ENCODE results near the gene THAP2. TPM values are rescaled to one million over a fixed set of nuclear protein-coding genes. Genes with fewer than 3 reads are reported as not detected.
A peak's percentile ranks its signal among the peaks of the same experiment; 100 is the strongest.
"Not testable (repeated sequence)": the region's sequence is repeated elsewhere in the genome, so short reads cannot be mapped to it uniquely, and the experiment has no call there.

The THAP2 gene
- total and polyA plus RNA-seq, 10 donors = 3.1 to 8.8 (median 5.1) TPM

GRCh38 chr12:71693126-71693525, 29.0 kb downstream of the THAP2 start:
- peak overlapping the region in 6 of 8 donors; percentile 0 to 83 (median 68) for H3K27ac ChIP-seq
- H3K4me1 ChIP-seq = peaks cover 3 to 74% (median 39%) of the 10 kb centered on the region in 6 donors
- H3K4me3 ChIP-seq = no peak overlapping the region
- TF ChIP-seq CTCF (IDR thresholded peaks at IDR 0.05 in 8 of 11, conservative IDR thresholded peaks at IDR 0.05 in 3 of 11) (no peak), POLR2A (IDR thresholded peaks at IDR 0.05) (no peak), POLR2AphosphoS5 (IDR thresholded peaks at IDR 0.05) (no peak)
- no peaks in the 10 kb centered on the region for H3K9me3 ChIP-seq
- H3K27me3 ChIP-seq (replicated peaks in 1 of 7) = no peaks in the 10 kb centered on the region
- WGBS, 5 donors = 94 to 98% (median 96%) methylated on average over 7 of the region's 7 CpGs
- DNase-seq = no peak
- H3K36me3 ChIP-seq = peaks cover 0 to 32% (median 16%) of the 10 kb centered on the region in 6 donors
- intact Hi-C loops (cut with DNase I; ENCODE audit: low total_unique reads) = no loop called here

DNA sequence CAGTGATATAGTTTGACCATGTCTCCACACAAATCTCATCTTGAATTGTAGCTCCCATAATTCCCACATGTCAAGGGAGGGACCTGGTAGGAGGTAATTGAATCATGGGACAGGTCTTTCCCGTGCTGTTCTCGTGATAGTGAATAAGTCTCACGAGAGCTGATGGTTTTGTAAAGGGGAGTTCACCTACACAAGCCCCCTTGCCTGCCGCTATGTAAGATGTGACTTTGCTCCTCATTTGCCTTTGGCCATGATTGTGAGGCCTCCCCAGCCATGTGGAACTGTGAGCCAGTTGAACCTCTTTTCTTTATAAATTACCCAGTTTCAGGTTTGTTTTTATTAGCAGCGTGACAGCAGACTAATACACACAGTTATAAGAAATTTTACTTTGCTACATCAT, 29.6 kb downstream of the THAP2 start:
- H3K4me3 ChIP-seq; H3K9me3 ChIP-seq; intact Hi-C loops (cut with DNase I; ENCODE audit: low total_unique reads); DNase-seq; H3K27me3 ChIP-seq (replicated peaks in 1 of 7): not testable (repeated sequence)
- peak overlapping the region in 7 of 8 donors; percentile 11 to 83 (median 62) for H3K27ac ChIP-seq
- peaks cover 2 to 72% (median 34%) of the 10 kb centered on the region in 6 donors for H3K4me1 ChIP-seq
- WGBS, 5 donors = 65 to 84% (median 79%) methylated on average over 5 of the region's 5 CpGs
- H3K36me3 ChIP-seq = peaks cover 0 to 37% (median 20%) of the 10 kb centered on the region in 6 donors

DNA sequence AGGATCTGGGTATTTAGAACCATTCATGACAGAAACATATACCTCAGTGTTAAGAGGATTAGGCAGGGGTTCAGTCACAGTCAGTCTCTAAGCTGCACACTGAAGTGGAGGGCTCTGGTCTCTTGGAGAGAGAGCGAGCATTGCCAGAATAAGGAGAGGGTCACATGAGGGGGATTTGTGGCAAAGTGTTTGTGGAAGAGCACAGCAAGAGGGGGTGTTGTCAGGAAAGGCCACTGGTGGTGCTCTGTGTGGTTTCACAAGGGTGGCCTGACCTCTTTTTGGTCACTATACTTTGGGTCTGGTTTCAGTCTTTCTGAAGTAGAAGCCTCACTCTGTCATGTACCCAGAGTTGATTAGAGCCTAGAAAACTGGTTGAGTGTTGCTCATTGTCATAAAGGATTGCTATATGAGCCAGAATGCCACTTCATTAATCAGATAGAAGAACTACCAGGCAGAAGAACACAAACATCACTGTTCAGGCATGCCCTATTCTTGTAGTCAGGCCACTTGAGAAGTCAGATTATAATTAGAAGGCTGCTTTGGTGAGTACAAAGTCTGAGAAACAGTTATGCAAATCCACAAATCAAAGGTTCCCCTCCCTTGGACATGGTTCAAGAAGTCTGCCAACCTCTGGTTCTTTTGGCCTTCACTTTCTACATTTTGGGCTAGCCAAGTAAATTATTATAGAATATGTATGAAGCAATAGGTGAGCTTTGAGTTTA, 30.2 kb downstream of the THAP2 start:
- Histone ChIP-seq H3K36me3 (peaks cover 0 to 43% (median 26%) of the 10 kb centered on the region in 6 donors), H3K4me1 (peaks cover 0 to 72% (median 28%) of the 10 kb centered on the region in 6 donors), H3K27me3 (replicated peaks in 1 of 7) (no peaks in the 10 kb centered on the region), H3K27ac (peak overlapping the region in 7 of 8 donors; percentile 11 to 83 (median 62)), H3K4me3 (no peak overlapping the region), H3K9me3 (no peaks in the 10 kb centered on the region)
- intact Hi-C loops (cut with DNase I; ENCODE audit: low total_unique reads) = no loop called here
- WGBS, 5 donors = 86 to 94% (median 89%) methylated on average over 1 of the region's 1 CpG
- no peak for DNase-seq
- TF ChIP-seq CTCF (IDR thresholded peaks at IDR 0.05 in 8 of 11, conservative IDR thresholded peaks at IDR 0.05 in 3 of 11) (no peak), POLR2AphosphoS5 (IDR thresholded peaks at IDR 0.05) (no peak), POLR2A (IDR thresholded peaks at IDR 0.05) (no peak)

- Histone ChIP-seq H3K4me1 (peaks cover 0 to 57% (median 19%) of the 10 kb centered on the region in 6 donors), H3K4me3 (no peak overlapping the region), H3K36me3 (peaks cover 0 to 50% (median 40%) of the 10 kb centered on the region in 6 donors), H3K27ac (no peak overlapping the region), H3K9me3 (no peaks in the 10 kb centered on the region), H3K27me3 (replicated peaks in 1 of 7) (no peaks in the 10 kb centered on the region)
- TF ChIP-seq CTCF (IDR thresholded peaks at IDR 0.05 in 8 of 11, conservative IDR thresholded peaks at IDR 0.05 in 3 of 11) = no peak
- no peak for TF ChIP-seq POLR2AphosphoS5 (IDR thresholded peaks at IDR 0.05)
- no peak for TF ChIP-seq POLR2A (IDR thresholded peaks at IDR 0.05)
- DNase-seq = no peak
- intact Hi-C loops (cut with DNase I; ENCODE audit: low total_unique reads) = no loop called here
- 93 to 100% (median 97%) methylated on average over 1 of the region's 1 CpG for WGBS, 5 donors
Measured at GRCh38 chr12:71695782-71696181, 31.7 kb downstream of the THAP2 start.

- Histone ChIP-seq H3K4me1 (peaks cover 0 to 11% (median 0%) of the 10 kb centered on the region in 6 donors), H3K36me3 (peaks cover 0 to 88% (median 44%) of the 10 kb centered on the region in 6 donors)
- intact Hi-C loops (cut with DNase I; ENCODE audit: low total_unique reads); DNase-seq; H3K27me3 ChIP-seq (replicated peaks in 1 of 7); H3K27ac ChIP-seq; H3K4me3 ChIP-seq; H3K9me3 ChIP-seq: not testable (repeated sequence)
- WGBS, 5 donors = 95 to 96% (median 96%) methylated on average over 8 of the region's 8 CpGs
Measured at GRCh38 chr12:71702181-71702580, 38.1 kb downstream of the THAP2 start.
